Stimulated activated naive CD8-positive, alpha-beta T cell treated with anti-CD3 and anti-CD28 coated beads, Interleukin-15, Interleukin-2, amounts not matched to agents 100 ng/mL and 50 ng/mL, for 24 hours (primary cell): Measurements from ENCODE around the gene RAI1.

ENCODE experiments used
- H3K27ac Mint-ChIP-seq: one replicate; pipeline ENCODE4 v1.8.0; 2021; ENCODE audit warnings: mild to moderate bottlenecking, mixed read lengths
- H3K27me3 Mint-ChIP-seq: one replicate; pipeline ENCODE4 v1.8.0; 2021; ENCODE audit warnings: mixed read lengths
- H3K36me3 Mint-ChIP-seq: one replicate; pipeline ENCODE4 v1.8.0; 2021; ENCODE audit warnings: low read depth, mixed read lengths
- H3K4me1 Mint-ChIP-seq: one replicate; pipeline ENCODE4 v1.8.0; 2021; ENCODE audit warnings: low read depth, mixed read lengths
- H3K4me3 Mint-ChIP-seq: one replicate; pipeline ENCODE4 v1.8.0; 2021; ENCODE audit warnings: mild to moderate bottlenecking, mixed read lengths
- H3K9me3 Mint-ChIP-seq: one replicate; pipeline ENCODE4 v1.8.0; 2021; ENCODE audit warnings: mixed read lengths

Gene RAI1

GRCh38 chr17:17826942-17827785, 145.9 kb downstream of the RAI1 start:
- Mint-ChIP-seq H3K27me3 (no peaks in the 10 kb centered on the region), H3K4me3 (no peak overlapping the region), H3K27ac (peak overlapping the region; percentile 69), H3K9me3 (no peaks in the 10 kb centered on the region), H3K36me3 (peaks cover 15% of the 10 kb centered on the region), H3K4me1 (peaks cover 68% of the 10 kb centered on the region)

- Mint-ChIP-seq H3K4me3 (no peak overlapping the region), H3K9me3 (no peaks in the 10 kb centered on the region), H3K4me1 (peaks cover 65% of the 10 kb centered on the region), H3K27ac (no peak overlapping the region), H3K27me3 (no peaks in the 10 kb centered on the region), H3K36me3 (peaks cover 19% of the 10 kb centered on the region)
Observed at GRCh38 chr17:17827826-17828621, 146.8 kb downstream of the RAI1 start.

GRCh38 chr17:17830269-17830567, 149.0 kb downstream of the RAI1 start:
- peaks cover 66% of the 10 kb centered on the region for H3K4me1 Mint-ChIP-seq
- H3K9me3 Mint-ChIP-seq, result no peaks in the 10 kb centered on the region

GRCh38 chr17:17830740-17831207, 149.5 kb downstream of the RAI1 start:
- peaks cover 66% of the 10 kb centered on the region for H3K4me1 Mint-ChIP-seq
- H3K27ac Mint-ChIP-seq, result no peak overlapping the region
- peaks cover 38% of the 10 kb centered on the region for H3K36me3 Mint-ChIP-seq
- no peak overlapping the region for H3K4me3 Mint-ChIP-seq
- no peaks in the 10 kb centered on the region for H3K27me3 Mint-ChIP-seq
- no peaks in the 10 kb centered on the region for H3K9me3 Mint-ChIP-seq

More at GRCh38 chr17:17830269-17830567, 149.0 kb downstream of the RAI1 start:
- Mint-ChIP-seq H3K27me3 (no peaks in the 10 kb centered on the region), H3K27ac (no peak overlapping the region), H3K36me3 (peaks cover 36% of the 10 kb centered on the region), H3K4me3 (no peak overlapping the region)

- H3K27ac Mint-ChIP-seq, result no peak overlapping the region
Observed at GRCh38 chr17:17831208-17832031, 150.2 kb downstream of the RAI1 start.

GRCh38 chr17:17832032-17832363, 150.7 kb downstream of the RAI1 start:
- H3K4me1 Mint-ChIP-seq, result peaks cover 59% of the 10 kb centered on the region
- H3K36me3 Mint-ChIP-seq, result peaks cover 34% of the 10 kb centered on the region
- no peak overlapping the region for H3K4me3 Mint-ChIP-seq
- H3K27ac Mint-ChIP-seq, result no peak overlapping the region
- H3K27me3 Mint-ChIP-seq, result no peaks in the 10 kb centered on the region
- no peaks in the 10 kb centered on the region for H3K9me3 Mint-ChIP-seq

More at GRCh38 chr17:17831208-17832031, 150.2 kb downstream of the RAI1 start:
- peaks cover 38% of the 10 kb centered on the region for H3K36me3 Mint-ChIP-seq
- peaks cover 63% of the 10 kb centered on the region for H3K4me1 Mint-ChIP-seq
- H3K27me3 Mint-ChIP-seq, result no peaks in the 10 kb centered on the region
- no peak overlapping the region for H3K4me3 Mint-ChIP-seq
- H3K9me3 Mint-ChIP-seq, result no peaks in the 10 kb centered on the region

GRCh38 chr17:17833658-17834357, 152.6 kb downstream of the RAI1 start:
- Mint-ChIP-seq H3K4me1 (peaks cover 63% of the 10 kb centered on the region), H3K27me3 (no peaks in the 10 kb centered on the region), H3K27ac (peak overlapping the region; percentile 84), H3K4me3 (peak overlapping the region; percentile 90), H3K36me3 (peaks cover 29% of the 10 kb centered on the region), H3K9me3 (no peaks in the 10 kb centered on the region)

GRCh38 chr17:17834974-17835373, 153.7 kb downstream of the RAI1 start:
- Mint-ChIP-seq H3K36me3 (peaks cover 29% of the 10 kb centered on the region), H3K27me3 (no peaks in the 10 kb centered on the region), H3K27ac (peak overlapping the region; percentile 84), H3K9me3 (no peaks in the 10 kb centered on the region), H3K4me3 (peak overlapping the region; percentile 90), H3K4me1 (peaks cover 74% of the 10 kb centered on the region)

- Mint-ChIP-seq H3K4me1 (peaks cover 74% of the 10 kb centered on the region), H3K9me3 (no peaks in the 10 kb centered on the region), H3K27ac (peak overlapping the region; percentile 90), H3K36me3 (peaks cover 29% of the 10 kb centered on the region), H3K27me3 (no peaks in the 10 kb centered on the region), H3K4me3 (peak overlapping the region; percentile 90)
Observed at GRCh38 chr17:17835415-17836249, 154.4 kb downstream of the RAI1 start.

- H3K9me3 Mint-ChIP-seq, result no peaks in the 10 kb centered on the region
Observed at GRCh38 chr17:17836250-17836817, 155.1 kb downstream of the RAI1 start.

GRCh38 chr17:17836818-17837379, 155.6 kb downstream of the RAI1 start, which contains the start of gene SREBF1:
Gene SREBF1 (minus strand): TSS chr17:17836986. CDS start chr17:17836817, 169 bp downstream.
- Mint-ChIP-seq H3K27ac (peak within 1 kb of the TSS; percentile 95), H3K36me3 (peaks cover 29% of the 10 kb centered on the region), H3K4me3 (peak within 1 kb of the TSS; percentile 90), H3K9me3 (no peaks in the 10 kb centered on the region), H3K4me1 (peaks cover 72% of the 10 kb centered on the region), H3K27me3 (no peaks in the 10 kb centered on the region)

More at GRCh38 chr17:17836250-17836817, 155.1 kb downstream of the RAI1 start:
- peak overlapping the region; percentile 90 for H3K4me3 Mint-ChIP-seq
- peak overlapping the region; percentile 95 for H3K27ac Mint-ChIP-seq
- peaks cover 29% of the 10 kb centered on the region for H3K36me3 Mint-ChIP-seq
- H3K27me3 Mint-ChIP-seq, result no peaks in the 10 kb centered on the region
- H3K4me1 Mint-ChIP-seq, result peaks cover 75% of the 10 kb centered on the region

GRCh38 chr17:17837380-17837821, 156.1 kb downstream of the RAI1 start:
- peak overlapping the region; percentile 95 for H3K27ac Mint-ChIP-seq
- no peaks in the 10 kb centered on the region for H3K9me3 Mint-ChIP-seq
- no peaks in the 10 kb centered on the region for H3K27me3 Mint-ChIP-seq
- peaks cover 69% of the 10 kb centered on the region for H3K4me1 Mint-ChIP-seq
- peaks cover 24% of the 10 kb centered on the region for H3K36me3 Mint-ChIP-seq
- H3K4me3 Mint-ChIP-seq, result peak overlapping the region; percentile 90
